HepG2 (cell line): ENCODE data around the gene PAIP2. TPM values are rescaled to one million over a fixed set of nuclear protein-coding genes. Genes with fewer than 3 reads are reported as not detected.

Experiments
- BRD4 ChIP-seq: sonication (generic); formaldehyde crosslinking; IDR thresholded peaks from 2 replicates; pipeline ENCODE4 v1.4.0; 2020; ENCODE audit warnings: missing genetic modification reagents
- FOXP1 ChIP-seq, 2 experiments: fragments of 450-650 bp in 1 of 2; IDR thresholded peaks; 2 replicates each; pipeline ENCODE4 v1.6.1; 2017 to 2018; ENCODE audit warnings: antibody characterized with exemption in 1 of 2
- ISX ChIP-seq: sonication (generic); formaldehyde crosslinking; conservative IDR thresholded peaks from 2 replicates; pipeline ENCODE4 v1.5.0; 2020; ENCODE audit warnings: missing genetic modification reagents
- JUN ChIP-seq: sonication (generic); formaldehyde crosslinking; IDR thresholded peaks from 2 replicates; pipeline ENCODE4 v1.4.0; 2020; ENCODE audit warnings: mild to moderate bottlenecking, missing genetic modification reagents
- MAFK ChIP-seq, 2 experiments: IDR thresholded peaks in 1 of 2; conservative IDR thresholded peaks in 1 of 2; 2 replicates each; pipeline ENCODE4 v1.6.1; 2011; ENCODE audit warnings: improper control_type of control experiment in 2 of 2, low read length in 2 of 2
- MEF2D ChIP-seq: sonication (generic); formaldehyde crosslinking; IDR thresholded peaks from 2 replicates; pipeline ENCODE4 v1.5.1; 2020; ENCODE audit warnings: mild to moderate bottlenecking, missing genetic modification reagents
- MIER3 ChIP-seq: IDR thresholded peaks from 2 replicates; pipeline ENCODE4 v1.6.1; 2016; ENCODE audit warnings: missing compliant biosample characterization, borderline replicate concordance
- NKX3-1 ChIP-seq: sonication (generic); formaldehyde crosslinking; IDR thresholded peaks from 2 replicates; pipeline ENCODE4 v1.5.0; 2020; ENCODE audit warnings: missing genetic modification reagents
- NR2F2 ChIP-seq: IDR thresholded peaks from 2 replicates; pipeline ENCODE4 v1.6.1; 2012; ENCODE audit warnings: low read depth, inconsistent platforms, borderline replicate concordance
- RNF2 ChIP-seq: fragments of 450-650 bp; conservative IDR thresholded peaks from 2 replicates; pipeline ENCODE4 v1.6.1; 2016; ENCODE audit warnings: low read depth
- SIX1 ChIP-seq: sonication (generic); formaldehyde crosslinking; IDR thresholded peaks from 2 replicates; pipeline ENCODE4 v1.4.0; 2020; ENCODE audit warnings: missing genetic modification reagents, borderline replicate concordance
- SP5 ChIP-seq: IDR thresholded peaks from 2 replicates; pipeline ENCODE4 v1.6.1; 2016; ENCODE audit warnings: low read depth, borderline replicate concordance
- TMF1 ChIP-seq: sonication (generic); formaldehyde crosslinking; IDR thresholded peaks from 2 replicates; pipeline ENCODE4 v1.8.1; 2022; ENCODE audit warnings: low read depth, missing genetic modification reagents
- TSC22D2 ChIP-seq: sonication (generic); formaldehyde crosslinking; IDR thresholded peaks from 2 replicates; pipeline ENCODE4 v1.5.1; 2020; ENCODE audit warnings: missing genetic modification reagents, mild to moderate bottlenecking, borderline replicate concordance
- ZMYM2 ChIP-seq: sonication (generic); formaldehyde crosslinking; IDR thresholded peaks from 2 replicates; pipeline ENCODE4 v1.8.0; 2022; ENCODE audit warnings: mild to moderate bottlenecking, missing genetic modification reagents
- ZNF143 ChIP-seq: sonication (generic); formaldehyde crosslinking; IDR thresholded peaks from 2 replicates; pipeline ENCODE4 v1.4.0; 2020; ENCODE audit warnings: missing genetic modification reagents
- ZNF207 ChIP-seq: fragments of 450-650 bp; IDR thresholded peaks from 2 replicates; pipeline ENCODE4 v1.6.1; 2016; ENCODE audit warnings: antibody characterized with exemption, borderline replicate concordance
- ZNF263 ChIP-seq: sonication (generic); formaldehyde crosslinking; IDR thresholded peaks from 2 replicates; pipeline ENCODE4 v1.4.0; 2020; ENCODE audit warnings: missing genetic modification reagents
- ZNF264 ChIP-seq: sonication (generic); formaldehyde crosslinking; IDR thresholded peaks from 2 replicates; pipeline ENCODE4 v1.4.0; 2020; ENCODE audit warnings: missing genetic modification reagents
- ZNF337 ChIP-seq: sonication (generic); formaldehyde crosslinking; IDR thresholded peaks from 2 replicates; pipeline ENCODE4 v1.5.1; 2020; ENCODE audit warnings: missing genetic modification reagents, low read depth, mild to moderate bottlenecking, borderline replicate concordance
- ZNF350 ChIP-seq: sonication (generic); formaldehyde crosslinking; IDR thresholded peaks from 2 replicates; pipeline ENCODE4 v1.4.0; 2020; ENCODE audit warnings: mild to moderate bottlenecking, low read depth, missing genetic modification reagents, borderline replicate concordance
- ZNF543 ChIP-seq: sonication (generic); formaldehyde crosslinking; IDR thresholded peaks from 2 replicates; pipeline ENCODE4 v1.4.0; 2020; ENCODE audit warnings: mild to moderate bottlenecking, missing genetic modification reagents
- ZNF709 ChIP-seq: sonication (generic); formaldehyde crosslinking; IDR thresholded peaks from 2 replicates; pipeline ENCODE4 v1.5.0; 2020; ENCODE audit warnings: mild to moderate bottlenecking, missing genetic modification reagents
- ZNF788 ChIP-seq: sonication (generic); formaldehyde crosslinking; IDR thresholded peaks from 2 replicates; pipeline ENCODE4 v1.5.0; 2020; ENCODE audit warnings: mild to moderate bottlenecking, missing genetic modification reagents, borderline replicate concordance
- ZZZ3 ChIP-seq: sonication (generic); formaldehyde crosslinking; IDR thresholded peaks from 2 replicates; pipeline ENCODE4 v1.4.0; 2020; ENCODE audit warnings: missing genetic modification reagents, mild to moderate bottlenecking, borderline replicate concordance
- polyA plus RNA-seq, 8 experiments: library from polyadenylated mRNA; depleted of rRNA in 3 of 8; stranded (reverse) in 7 of 8; unstranded in 1 of 8; fragments of >200 nt; fragmentation: Illumina TruSeq in 4 of 8; extraction: Trizol in 4 of 8; gene quantifications; 2 replicates each; pipeline versions ENCODE4 v1.2.1 to v1.2.3, GENCODE V29; 2011 to 2016; ENCODE audit warnings: low read depth in 4 of 8, missing spikeins in 1 of 8, mixed read lengths in 1 of 8; ENCODE audit not compliant: insufficient read depth in 1 of 8
- total RNA-seq, 5 experiments: library from RNA; depleted of rRNA; stranded (reverse); fragments of >200 nt; fragmentation: Illumina TruSeq; extraction: Trizol; gene quantifications; 2 replicates each; pipeline ENCODE4 v1.2.3, GENCODE V29; 2016; ENCODE audit warnings: low read depth in 1 of 5
- TF ChIP-seq, protein P1 (sequence below): sonication (generic); formaldehyde crosslinking; conservative IDR thresholded peaks from 2 replicates; pipeline ENCODE4 v1.8.0; 2022; ENCODE audit warnings: mild to moderate bottlenecking, moderate library complexity, missing genetic modification reagents
- TF ChIP-seq, protein P2 (sequence below): sonication (generic); formaldehyde crosslinking; IDR thresholded peaks from 2 replicates; pipeline ENCODE4 v1.4.0; 2020; ENCODE audit warnings: missing genetic modification reagents, borderline replicate concordance

PAIP2 gene
- total and polyA plus RNA-seq, 2 of the 13 experiments (the other 11 are each of a cell fraction or from before 2014, with no cell fraction given): 61.5 to 76.3 TPM

DNA sequence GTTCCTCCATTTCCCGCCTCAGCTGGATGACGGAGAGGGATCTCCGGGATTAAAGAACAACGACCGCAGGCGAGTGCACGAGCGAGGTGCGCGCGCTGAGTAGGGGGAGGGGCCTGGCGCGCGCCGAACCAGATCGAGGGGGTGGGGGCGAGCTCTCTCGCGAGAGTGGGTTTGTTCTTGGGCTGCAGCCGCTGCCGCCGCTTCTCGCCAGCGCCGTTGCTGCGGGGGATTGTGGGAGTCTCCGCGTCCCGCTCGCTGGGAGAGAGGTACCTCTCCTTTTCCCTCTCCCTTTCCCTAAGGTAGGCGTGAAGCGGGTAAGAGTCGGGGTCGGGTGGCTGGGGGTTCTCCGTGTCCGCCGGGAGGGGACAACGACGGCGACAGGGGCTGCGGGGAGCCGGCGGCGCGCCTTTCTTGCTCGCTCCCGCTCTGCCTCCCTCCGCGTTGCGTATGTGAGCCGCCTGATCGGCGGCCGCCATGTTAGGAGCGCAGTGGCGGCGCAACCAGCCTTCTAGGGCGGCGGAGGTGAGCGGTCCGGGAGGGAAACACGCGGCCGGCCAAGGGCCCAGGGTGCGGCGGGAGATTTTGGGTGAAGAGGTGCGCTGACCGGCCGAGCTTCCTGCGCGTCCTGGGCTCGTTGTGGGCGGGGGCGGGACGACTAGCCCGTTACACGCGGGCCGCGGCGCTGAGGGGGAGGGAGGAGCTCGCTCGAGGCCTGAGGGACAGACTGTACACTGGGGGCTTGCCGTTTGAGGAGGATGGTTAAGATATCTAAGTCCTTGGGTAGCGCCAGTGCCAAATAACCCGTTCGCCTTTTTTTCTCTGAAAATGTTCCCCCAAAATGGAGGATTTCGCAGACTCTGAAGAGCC, 47.9 kb upstream of the PAIP2 start, which contains the start of gene MATR3 (continued):
- TF ChIP-seq NKX3-1 (CRISPR knock-in tag) (peak; percentile 52; the same call in 1 of the 2 replicates), BRD4 (CRISPR knock-in tag) (peak; percentile 87), MEF2D (CRISPR knock-in tag) (peak; percentile 60), ZZZ3 (peak; percentile 69; the same call in 1 of the 2 replicates), ZNF263 (CRISPR knock-in tag) (peak; percentile 73; the same call in 1 of the 2 replicates), ZNF143 (CRISPR knock-in tag) (peak; percentile 88), MIER3 (CRISPR knock-in tag) (peak; percentile 40; the same call in 1 of the 2 replicates), ZNF207 (no peak), ZMYM2 (CRISPR knock-in tag) (peak; percentile 69; the same call in 1 of the 2 replicates), ZNF543 (CRISPR knock-in tag) (peak; percentile 97), FOXP1 (IDR thresholded peaks at IDR 0.05) (no peak), FOXP1 (CRISPR knock-in tag; IDR thresholded peaks at IDR 0.05) (no peak), TSC22D2 (CRISPR knock-in tag) (peak; percentile 10; the same call in 1 of the 2 replicates), ZNF264 (CRISPR knock-in tag) (peak; percentile 34; the same call in 1 of the 2 replicates), ISX (CRISPR knock-in tag) (0 out of 2 replicates have a peak, but pooled peaks have one; percentile 64), JUN (CRISPR knock-in tag) (peak; percentile 79; the same call in 1 of the 2 replicates), ZNF709 (0 out of 2 replicates have a peak, but pooled peaks have one; percentile 30), MAFK (conservative IDR thresholded peaks at IDR 0.05 in 1 of 2, IDR thresholded peaks at IDR 0.05 in 1 of 2; ENCODE audit: low read length in 2 of 2) (no peak), SIX1 (CRISPR knock-in tag) (no peak), NR2F2 (no peak), RNF2 (no peak), ZNF337 (CRISPR knock-in tag) (peak; percentile 40; the same call in 1 of the 2 replicates), ZNF350 (CRISPR knock-in tag) (peak; percentile 58; the same call in 1 of the 2 replicates), ZNF788 (peak; percentile 88), SP5 (CRISPR knock-in tag) (peak; percentile 39; the same call in 1 of the 2 replicates), TMF1 (CRISPR knock-in tag) (no peak)
- TF ChIP-seq, protein P1, sequence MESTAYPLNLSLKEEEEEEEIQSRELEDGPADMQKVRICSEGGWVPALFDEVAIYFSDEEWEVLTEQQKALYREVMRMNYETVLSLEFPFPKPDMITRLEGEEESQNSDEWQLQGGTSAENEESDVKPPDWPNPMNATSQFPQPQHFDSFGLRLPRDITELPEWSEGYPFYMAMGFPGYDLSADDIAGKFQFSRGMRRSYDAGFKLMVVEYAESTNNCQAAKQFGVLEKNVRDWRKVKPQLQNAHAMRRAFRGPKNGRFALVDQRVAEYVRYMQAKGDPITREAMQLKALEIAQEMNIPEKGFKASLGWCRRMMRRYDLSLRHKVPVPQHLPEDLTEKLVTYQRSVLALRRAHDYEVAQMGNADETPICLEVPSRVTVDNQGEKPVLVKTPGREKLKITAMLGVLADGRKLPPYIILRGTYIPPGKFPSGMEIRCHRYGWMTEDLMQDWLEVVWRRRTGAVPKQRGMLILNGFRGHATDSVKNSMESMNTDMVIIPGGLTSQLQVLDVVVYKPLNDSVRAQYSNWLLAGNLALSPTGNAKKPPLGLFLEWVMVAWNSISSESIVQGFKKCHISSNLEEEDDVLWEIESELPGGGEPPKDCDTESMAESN: peak; percentile 87
- TF ChIP-seq, protein P2, sequence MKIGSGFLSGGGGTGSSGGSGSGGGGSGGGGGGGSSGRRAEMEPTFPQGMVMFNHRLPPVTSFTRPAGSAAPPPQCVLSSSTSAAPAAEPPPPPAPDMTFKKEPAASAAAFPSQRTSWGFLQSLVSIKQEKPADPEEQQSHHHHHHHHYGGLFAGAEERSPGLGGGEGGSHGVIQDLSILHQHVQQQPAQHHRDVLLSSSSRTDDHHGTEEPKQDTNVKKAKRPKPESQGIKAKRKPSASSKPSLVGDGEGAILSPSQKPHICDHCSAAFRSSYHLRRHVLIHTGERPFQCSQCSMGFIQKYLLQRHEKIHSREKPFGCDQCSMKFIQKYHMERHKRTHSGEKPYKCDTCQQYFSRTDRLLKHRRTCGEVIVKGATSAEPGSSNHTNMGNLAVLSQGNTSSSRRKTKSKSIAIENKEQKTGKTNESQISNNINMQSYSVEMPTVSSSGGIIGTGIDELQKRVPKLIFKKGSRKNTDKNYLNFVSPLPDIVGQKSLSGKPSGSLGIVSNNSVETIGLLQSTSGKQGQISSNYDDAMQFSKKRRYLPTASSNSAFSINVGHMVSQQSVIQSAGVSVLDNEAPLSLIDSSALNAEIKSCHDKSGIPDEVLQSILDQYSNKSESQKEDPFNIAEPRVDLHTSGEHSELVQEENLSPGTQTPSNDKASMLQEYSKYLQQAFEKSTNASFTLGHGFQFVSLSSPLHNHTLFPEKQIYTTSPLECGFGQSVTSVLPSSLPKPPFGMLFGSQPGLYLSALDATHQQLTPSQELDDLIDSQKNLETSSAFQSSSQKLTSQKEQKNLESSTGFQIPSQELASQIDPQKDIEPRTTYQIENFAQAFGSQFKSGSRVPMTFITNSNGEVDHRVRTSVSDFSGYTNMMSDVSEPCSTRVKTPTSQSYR (CRISPR knock-in tag): peak; percentile 95
